SK-N-SH (cell line): Measurements from ENCODE around the gene TIE1.

Experiments used
- CHD2 ChIP-seq: fragments of 150-350 bp; IDR thresholded peaks from 2 replicates; pipeline ENCODE4 v1.6.1; 2018; ENCODE audit warnings: low read length; ENCODE audit not compliant: partially characterized antibody
- EZH2phosphoT487 ChIP-seq: fragments of 200-600 bp; sonication (generic); IDR thresholded peaks from 2 replicates; pipeline ENCODE4 v1.6.1; 2017; ENCODE audit warnings: low read depth, mixed run types, mild to moderate bottlenecking, antibody characterized with exemption, moderate library complexity, borderline replicate concordance
- FOSL2 ChIP-seq: IDR thresholded peaks from 2 replicates; pipeline ENCODE4 v1.4.0; 2012; ENCODE audit warnings: low read depth, mild to moderate bottlenecking, moderate library complexity, borderline replicate concordance
- NRF1 ChIP-seq: IDR thresholded peaks from 2 replicates; pipeline ENCODE4 v1.6.1; 2012; ENCODE audit warnings: low read depth, mild to moderate bottlenecking, low read length
- POLR2AphosphoS5 ChIP-seq: IDR thresholded peaks from 2 replicates; pipeline ENCODE4 v1.6.1; 2012; ENCODE audit warnings: low read depth, low read length
- RAD21 ChIP-seq: IDR thresholded peaks from 2 replicates; pipeline ENCODE4 v1.6.1; 2012; ENCODE audit warnings: mild to moderate bottlenecking, low read length
- RCOR1 ChIP-seq: fragments of 150-350 bp; IDR thresholded peaks from 2 replicates; pipeline ENCODE4 v1.6.1; 2017; ENCODE audit warnings: antibody characterized with exemption, low read length
- SMC3 ChIP-seq: IDR thresholded peaks from 2 replicates; pipeline ENCODE4 v1.6.1; 2012; ENCODE audit warnings: low read depth, low read length, improper control_type of control experiment
- TF ChIP-seq, protein P1 (sequence below): IDR thresholded peaks from 2 replicates; pipeline ENCODE4 v1.6.1; 2012; ENCODE audit warnings: mild to moderate bottlenecking, low read depth, low read length, moderate library complexity
- TF ChIP-seq, protein P2 (sequence below): fragments of 200-600 bp; sonication (generic); IDR thresholded peaks from 2 replicates; pipeline ENCODE4 v1.6.1; 2017; ENCODE audit warnings: antibody characterized with exemption, mild to moderate bottlenecking, moderate library complexity
- TF ChIP-seq, protein P3 (sequence below): IDR thresholded peaks from 2 replicates; pipeline ENCODE4; 2012
- TF ChIP-seq, protein P4 (sequence below): IDR thresholded peaks from 2 replicates; pipeline ENCODE4 v1.4.0; 2012; ENCODE audit warnings: low read depth, borderline replicate concordance
- TF ChIP-seq, protein P5 (sequence below): fragments of 150-350 bp; IDR thresholded peaks from 2 replicates; pipeline ENCODE4 v1.6.1; 2017; ENCODE audit warnings: antibody characterized with exemption, low read length, low read depth, borderline replicate concordance

DNA sequence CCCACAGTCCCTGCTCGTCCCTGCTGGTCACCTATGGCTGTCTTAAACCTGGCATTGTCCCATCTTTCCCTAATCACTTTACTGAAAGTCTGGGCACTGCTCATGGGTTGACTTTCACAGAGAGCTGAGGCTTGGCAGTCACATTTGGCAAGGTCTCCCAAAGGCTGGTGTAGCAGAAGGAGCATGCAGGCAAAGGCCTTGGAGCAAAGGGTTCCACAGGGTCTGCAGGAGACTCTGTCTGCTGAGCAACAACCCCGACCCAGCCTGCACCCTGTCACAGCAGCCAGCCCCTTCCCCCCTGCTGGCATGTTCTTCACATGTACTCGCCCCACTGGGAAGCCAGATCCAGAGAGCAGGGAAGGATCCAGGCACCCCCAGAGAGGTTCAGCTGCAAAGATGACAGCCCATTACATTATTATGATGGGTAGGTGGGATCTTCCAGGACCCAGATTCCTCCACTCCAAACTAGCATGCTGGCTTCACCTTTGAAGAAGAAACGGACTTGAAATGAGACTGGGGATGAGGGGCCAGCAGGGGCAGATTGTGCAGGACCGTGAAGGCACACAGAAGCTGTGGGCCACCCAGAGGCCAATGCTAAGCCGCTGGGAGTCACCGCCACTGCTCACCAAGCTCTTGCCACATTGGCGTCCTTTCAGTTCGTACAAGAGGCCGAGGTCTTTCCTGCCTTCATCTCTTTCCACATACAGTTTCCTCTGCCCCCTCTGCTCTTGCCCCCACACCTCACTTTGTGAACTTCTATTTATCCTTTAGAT is 45.2 kb upstream of the TIE1 start:
- TF ChIP-seq, protein P1, sequence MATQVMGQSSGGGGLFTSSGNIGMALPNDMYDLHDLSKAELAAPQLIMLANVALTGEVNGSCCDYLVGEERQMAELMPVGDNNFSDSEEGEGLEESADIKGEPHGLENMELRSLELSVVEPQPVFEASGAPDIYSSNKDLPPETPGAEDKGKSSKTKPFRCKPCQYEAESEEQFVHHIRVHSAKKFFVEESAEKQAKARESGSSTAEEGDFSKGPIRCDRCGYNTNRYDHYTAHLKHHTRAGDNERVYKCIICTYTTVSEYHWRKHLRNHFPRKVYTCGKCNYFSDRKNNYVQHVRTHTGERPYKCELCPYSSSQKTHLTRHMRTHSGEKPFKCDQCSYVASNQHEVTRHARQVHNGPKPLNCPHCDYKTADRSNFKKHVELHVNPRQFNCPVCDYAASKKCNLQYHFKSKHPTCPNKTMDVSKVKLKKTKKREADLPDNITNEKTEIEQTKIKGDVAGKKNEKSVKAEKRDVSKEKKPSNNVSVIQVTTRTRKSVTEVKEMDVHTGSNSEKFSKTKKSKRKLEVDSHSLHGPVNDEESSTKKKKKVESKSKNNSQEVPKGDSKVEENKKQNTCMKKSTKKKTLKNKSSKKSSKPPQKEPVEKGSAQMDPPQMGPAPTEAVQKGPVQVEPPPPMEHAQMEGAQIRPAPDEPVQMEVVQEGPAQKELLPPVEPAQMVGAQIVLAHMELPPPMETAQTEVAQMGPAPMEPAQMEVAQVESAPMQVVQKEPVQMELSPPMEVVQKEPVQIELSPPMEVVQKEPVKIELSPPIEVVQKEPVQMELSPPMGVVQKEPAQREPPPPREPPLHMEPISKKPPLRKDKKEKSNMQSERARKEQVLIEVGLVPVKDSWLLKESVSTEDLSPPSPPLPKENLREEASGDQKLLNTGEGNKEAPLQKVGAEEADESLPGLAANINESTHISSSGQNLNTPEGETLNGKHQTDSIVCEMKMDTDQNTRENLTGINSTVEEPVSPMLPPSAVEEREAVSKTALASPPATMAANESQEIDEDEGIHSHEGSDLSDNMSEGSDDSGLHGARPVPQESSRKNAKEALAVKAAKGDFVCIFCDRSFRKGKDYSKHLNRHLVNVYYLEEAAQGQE: no peak
- TF ChIP-seq RAD21 (no peak), POLR2AphosphoS5 (no peak), RCOR1 (no peak), SMC3 (no peak), CHD2 (no peak), FOSL2 (no peak), EZH2phosphoT487 (no peak), NRF1 (no peak)
- TF ChIP-seq, protein P2, sequence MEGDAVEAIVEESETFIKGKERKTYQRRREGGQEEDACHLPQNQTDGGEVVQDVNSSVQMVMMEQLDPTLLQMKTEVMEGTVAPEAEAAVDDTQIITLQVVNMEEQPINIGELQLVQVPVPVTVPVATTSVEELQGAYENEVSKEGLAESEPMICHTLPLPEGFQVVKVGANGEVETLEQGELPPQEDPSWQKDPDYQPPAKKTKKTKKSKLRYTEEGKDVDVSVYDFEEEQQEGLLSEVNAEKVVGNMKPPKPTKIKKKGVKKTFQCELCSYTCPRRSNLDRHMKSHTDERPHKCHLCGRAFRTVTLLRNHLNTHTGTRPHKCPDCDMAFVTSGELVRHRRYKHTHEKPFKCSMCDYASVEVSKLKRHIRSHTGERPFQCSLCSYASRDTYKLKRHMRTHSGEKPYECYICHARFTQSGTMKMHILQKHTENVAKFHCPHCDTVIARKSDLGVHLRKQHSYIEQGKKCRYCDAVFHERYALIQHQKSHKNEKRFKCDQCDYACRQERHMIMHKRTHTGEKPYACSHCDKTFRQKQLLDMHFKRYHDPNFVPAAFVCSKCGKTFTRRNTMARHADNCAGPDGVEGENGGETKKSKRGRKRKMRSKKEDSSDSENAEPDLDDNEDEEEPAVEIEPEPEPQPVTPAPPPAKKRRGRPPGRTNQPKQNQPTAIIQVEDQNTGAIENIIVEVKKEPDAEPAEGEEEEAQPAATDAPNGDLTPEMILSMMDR: no peak
- TF ChIP-seq, protein P3, sequence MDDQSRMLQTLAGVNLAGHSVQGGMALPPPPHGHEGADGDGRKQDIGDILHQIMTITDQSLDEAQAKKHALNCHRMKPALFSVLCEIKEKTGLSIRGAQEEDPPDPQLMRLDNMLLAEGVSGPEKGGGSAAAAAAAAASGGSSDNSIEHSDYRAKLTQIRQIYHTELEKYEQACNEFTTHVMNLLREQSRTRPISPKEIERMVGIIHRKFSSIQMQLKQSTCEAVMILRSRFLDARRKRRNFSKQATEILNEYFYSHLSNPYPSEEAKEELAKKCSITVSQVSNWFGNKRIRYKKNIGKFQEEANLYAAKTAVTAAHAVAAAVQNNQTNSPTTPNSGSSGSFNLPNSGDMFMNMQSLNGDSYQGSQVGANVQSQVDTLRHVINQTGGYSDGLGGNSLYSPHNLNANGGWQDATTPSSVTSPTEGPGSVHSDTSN: no peak
- TF ChIP-seq, protein P4, sequence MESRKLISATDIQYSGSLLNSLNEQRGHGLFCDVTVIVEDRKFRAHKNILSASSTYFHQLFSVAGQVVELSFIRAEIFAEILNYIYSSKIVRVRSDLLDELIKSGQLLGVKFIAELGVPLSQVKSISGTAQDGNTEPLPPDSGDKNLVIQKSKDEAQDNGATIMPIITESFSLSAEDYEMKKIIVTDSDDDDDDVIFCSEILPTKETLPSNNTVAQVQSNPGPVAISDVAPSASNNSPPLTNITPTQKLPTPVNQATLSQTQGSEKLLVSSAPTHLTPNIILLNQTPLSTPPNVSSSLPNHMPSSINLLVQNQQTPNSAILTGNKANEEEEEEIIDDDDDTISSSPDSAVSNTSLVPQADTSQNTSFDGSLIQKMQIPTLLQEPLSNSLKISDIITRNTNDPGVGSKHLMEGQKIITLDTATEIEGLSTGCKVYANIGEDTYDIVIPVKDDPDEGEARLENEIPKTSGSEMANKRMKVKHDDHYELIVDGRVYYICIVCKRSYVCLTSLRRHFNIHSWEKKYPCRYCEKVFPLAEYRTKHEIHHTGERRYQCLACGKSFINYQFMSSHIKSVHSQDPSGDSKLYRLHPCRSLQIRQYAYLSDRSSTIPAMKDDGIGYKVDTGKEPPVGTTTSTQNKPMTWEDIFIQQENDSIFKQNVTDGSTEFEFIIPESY: no peak
- TF ChIP-seq, protein P5, sequence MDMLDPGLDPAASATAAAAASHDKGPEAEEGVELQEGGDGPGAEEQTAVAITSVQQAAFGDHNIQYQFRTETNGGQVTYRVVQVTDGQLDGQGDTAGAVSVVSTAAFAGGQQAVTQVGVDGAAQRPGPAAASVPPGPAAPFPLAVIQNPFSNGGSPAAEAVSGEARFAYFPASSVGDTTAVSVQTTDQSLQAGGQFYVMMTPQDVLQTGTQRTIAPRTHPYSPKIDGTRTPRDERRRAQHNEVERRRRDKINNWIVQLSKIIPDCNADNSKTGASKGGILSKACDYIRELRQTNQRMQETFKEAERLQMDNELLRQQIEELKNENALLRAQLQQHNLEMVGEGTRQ: no peak
